GM19043 (cell line): Measurements from ENCODE around the gene CDK18.

Experiments
- ATAC-seq: cut with Tn5 transposase; IDR thresholded peaks from one replicate; pipeline ENCODE4 v1.9.1; 2021; ENCODE audit warnings: low read depth; ENCODE audit not compliant: unreplicated experiment

Gene CDK18

DNA sequence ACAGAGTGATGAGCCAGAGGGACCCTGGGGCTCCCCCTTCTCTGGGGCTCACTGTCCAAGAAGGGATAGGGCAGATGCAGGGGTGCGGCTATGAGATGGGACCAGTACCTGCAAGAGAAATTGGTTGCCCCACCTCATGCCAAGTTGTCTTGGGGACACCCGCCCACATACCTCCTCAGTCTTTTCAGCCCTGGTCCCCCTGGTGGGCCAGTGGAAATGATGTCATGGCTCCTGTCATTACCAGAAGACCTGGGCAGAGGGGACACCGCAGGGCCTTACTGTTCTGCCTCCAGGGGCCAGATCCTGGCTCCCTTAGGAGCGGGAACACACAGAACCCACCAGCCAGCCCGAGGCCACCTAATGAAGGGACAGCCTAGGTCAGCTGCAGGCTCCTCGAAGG is 63.2 kb downstream of the CDK18 start:
- ATAC-seq: no peak

DNA sequence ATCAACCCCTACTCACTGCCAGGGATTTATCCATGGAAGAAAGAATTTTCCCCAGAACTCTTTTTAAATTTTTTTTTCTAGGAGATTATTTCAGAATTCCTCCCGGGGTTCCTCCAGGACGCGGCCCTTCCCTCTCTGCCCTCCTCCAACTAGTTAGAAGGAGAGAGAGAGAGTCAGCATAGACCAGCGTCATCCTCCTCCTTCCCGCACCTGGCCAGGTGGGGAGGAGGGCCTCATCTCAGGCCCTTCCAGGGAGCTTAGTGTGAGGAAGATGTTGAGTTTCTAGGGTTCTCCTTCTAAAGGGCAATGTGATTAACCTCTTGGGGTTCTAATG is 63.6 kb downstream of the CDK18 start:
- ATAC-seq: no peak

DNA sequence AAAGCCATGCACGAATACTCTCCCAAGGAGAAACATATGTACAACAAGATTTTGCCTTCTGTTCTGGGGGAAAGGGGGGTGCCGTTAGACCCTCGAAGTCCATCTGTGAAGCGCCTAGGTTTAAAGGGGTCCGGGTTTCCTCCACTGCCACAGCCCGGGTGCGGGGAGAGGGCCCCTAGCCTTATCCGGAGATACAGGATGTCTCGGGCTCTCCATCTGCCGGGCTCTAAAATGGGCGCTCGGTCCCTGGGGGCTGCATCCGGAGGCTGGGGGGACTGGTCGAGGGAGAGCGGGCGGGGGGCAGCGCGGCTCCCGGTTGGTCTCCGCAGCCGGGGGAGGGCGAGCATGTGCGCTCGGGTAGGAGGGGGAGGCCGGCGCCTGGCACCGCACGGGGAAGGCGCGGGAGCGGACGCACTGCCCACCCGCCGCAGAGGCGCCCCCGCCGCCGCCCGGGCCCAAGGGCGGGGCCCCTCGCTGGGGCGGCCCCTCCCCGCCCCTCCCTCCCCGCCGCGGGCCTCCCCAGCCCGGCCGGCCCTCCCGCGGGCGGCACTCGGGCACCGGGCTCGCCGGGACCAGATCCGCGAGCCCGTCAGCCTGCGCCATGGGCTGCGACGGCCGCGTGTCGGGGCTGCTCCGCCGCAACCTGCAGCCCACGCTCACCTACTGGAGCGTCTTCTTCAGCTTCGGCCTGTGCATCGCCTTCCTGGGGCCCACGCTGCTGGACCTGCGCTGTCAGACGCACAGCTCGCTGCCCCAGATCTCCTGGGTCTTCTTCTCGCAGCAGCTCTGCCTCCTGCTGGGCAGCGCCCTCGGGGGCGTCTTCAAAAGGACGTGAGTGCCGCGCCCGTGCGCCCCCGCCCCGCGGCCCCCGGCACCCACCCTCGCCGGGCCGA is 64.2 kb downstream of the CDK18 start:
- ATAC-seq: no peak

DNA sequence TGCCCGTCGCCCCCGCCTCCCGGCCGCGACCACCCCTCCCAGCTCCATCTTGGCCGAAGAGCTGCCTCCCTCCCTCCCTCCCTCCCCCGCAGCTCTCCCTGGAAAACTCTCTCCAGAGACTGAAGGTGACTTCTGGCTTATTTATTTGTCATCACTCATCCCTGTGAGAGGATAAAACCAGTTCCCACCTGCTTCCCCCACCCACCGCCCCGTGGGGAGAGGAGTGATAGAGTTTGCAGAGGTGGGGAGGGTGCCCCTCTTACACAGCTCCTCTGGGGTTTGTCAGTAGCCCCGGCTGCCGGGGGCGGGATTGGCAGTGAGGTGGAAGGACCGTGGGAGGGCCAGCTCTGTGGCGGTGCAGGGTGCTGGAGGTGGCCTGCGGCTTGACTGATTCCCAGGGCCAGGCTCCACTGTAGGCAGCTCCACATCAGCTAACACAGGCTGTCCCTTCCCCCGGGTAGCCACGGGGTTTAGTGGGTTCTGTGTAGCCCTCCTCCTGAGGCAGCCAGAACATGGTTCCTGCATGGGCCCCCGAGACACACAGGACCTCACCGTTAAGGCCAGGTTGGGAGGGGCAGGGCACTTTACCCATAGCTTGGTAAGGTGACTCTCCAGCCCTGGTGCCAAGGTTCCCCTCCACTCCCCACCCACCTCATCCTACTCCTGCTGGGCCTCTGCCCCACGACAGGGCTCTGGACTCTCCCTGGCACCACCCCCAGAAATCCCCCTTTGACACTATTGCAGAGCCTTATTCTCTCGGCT is 65.1 kb downstream of the CDK18 start:
- no peak for ATAC-seq

DNA sequence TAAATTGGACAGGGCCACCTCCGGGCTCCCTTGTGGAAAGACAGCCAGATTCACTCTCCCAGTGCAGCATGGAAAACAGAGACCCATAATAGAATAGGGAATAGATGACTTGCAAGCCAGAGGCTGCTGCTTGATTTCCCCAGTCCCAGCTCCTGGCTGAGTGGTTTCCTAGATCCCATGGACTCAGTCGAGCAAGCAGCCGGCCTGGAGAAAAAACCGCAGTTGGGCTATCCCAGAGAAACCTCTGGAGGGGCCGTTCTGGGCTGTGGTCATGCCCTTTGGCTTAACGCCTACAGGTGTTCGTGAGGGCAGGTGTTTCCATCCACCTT is 65.7 kb downstream of the CDK18 start:
- ATAC-seq: no peak

DNA sequence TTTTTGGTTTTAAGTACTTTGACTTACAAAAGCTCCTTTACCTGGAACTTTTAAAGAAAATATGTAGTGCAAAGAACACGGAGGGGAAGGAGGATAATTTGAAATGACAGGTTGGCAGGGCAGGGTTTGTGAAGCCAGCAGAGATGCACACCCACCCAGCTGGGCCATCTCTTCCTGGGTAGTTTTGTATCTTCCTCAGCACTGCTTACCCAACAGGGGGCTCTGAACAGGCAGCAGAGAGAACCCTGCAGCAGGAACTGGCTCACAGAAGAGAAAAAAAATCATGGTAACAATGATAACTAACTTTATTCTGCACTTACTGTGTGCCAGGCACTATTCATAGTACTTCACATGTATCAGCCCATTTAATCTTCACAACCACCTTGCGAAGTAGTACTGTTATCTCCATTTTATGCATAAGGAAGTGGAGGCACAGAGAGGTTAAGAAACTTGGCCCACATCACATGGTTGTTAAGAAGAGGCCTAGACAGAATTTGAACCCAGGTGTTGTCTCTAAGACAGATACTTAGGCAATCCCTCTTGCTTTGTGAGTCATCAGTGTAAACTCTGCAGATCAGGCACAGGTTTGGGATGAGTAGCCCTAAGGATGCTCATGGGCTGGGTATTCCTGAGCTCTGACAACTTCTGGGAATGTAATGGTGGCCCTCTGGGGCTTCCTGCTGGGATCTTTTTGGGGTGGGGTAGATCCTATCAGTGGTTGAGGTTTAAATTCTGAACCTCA is 66.5 kb downstream of the CDK18 start:
- ATAC-seq: no peak

DNA sequence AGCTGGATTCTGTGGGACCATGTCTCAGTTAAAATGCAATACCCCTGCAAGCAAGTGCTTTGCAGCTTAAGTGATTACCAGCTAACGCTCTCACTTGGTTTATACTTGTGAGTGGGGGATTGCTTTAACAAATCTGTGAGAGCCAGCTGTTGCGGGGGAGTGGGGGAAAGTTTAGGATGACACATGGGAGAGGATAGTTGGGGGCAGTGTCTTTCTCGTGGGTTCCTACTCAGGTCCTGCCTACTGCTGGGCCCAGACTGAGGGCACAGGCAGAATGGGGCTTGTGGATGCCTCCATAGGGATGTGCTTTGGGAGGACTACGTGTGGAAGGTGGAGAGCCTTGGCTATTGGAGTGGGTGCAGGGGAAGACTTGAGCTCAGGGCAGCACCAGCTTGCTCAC is 67.3 kb downstream of the CDK18 start:
- ATAC-seq: no peak

DNA sequence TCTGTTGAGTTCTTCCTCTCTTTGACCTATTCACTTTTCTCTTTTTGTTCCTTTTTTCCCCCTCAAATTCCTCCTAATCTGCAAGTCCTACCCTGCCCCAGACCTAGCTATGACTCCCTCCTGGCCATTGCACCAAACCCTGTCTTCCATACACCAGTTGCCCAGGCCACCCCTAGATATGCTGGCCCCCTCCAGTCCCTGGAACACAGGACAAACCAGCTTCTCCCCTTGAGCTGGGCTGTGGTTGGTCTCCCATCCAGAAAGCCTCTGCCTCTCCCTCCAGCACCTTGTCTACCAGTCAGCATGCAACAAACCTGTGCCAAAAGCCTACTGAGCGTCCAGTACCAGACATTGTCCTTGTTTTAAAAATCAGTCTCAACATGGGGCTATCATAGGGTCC is 68.0 kb downstream of the CDK18 start:
- no peak for ATAC-seq

DNA sequence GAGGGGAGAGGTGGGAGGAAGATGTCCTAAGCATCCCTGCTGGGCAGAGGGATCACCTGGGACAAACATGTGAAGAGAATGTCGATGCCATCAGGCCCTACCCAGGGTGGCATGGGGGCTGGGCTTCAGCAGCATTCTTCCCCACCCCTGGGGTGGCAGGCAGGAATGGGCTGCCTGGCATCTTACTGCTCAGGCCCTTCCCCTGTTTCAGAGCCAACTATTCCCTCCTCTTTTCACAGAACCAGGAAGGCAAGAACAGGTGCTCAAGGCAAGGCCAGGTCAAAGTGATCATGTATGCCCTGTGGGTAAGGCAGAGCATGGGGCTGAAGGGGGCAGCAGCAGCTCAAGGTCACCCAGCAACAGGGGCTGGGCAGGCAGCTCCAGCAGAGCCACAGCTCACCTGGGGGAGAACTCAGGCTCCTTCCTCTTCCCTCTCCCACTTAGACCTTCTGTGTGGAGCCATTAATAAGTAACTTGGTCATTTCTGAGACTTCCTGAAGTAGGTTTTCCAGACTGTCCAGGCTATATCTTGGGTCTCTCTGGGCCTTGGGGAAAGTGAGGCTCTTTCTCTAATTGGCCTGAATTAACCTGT is 70.9 kb downstream of the CDK18 start:
- no peak for ATAC-seq

DNA sequence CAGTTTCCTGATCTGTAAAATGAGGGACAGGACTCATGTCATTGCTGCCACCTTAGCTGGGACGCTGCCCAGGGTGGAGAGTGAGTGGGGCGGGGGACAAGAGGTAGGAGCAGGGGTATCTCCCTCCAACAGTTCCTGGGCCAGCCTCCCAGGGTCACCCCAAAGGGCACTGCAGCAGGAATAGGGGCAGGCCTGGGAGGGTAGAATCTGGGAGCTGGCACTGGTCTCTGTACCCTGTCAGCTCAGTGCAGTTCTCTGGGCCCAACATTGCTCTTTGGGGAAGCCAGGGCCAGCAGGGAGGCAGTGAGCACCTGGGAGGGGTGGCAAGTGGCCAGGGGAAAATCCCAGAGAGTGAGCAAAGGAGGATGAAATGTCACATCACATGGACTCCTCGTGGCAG is 71.5 kb downstream of the CDK18 start:
- ATAC-seq: no peak

DNA sequence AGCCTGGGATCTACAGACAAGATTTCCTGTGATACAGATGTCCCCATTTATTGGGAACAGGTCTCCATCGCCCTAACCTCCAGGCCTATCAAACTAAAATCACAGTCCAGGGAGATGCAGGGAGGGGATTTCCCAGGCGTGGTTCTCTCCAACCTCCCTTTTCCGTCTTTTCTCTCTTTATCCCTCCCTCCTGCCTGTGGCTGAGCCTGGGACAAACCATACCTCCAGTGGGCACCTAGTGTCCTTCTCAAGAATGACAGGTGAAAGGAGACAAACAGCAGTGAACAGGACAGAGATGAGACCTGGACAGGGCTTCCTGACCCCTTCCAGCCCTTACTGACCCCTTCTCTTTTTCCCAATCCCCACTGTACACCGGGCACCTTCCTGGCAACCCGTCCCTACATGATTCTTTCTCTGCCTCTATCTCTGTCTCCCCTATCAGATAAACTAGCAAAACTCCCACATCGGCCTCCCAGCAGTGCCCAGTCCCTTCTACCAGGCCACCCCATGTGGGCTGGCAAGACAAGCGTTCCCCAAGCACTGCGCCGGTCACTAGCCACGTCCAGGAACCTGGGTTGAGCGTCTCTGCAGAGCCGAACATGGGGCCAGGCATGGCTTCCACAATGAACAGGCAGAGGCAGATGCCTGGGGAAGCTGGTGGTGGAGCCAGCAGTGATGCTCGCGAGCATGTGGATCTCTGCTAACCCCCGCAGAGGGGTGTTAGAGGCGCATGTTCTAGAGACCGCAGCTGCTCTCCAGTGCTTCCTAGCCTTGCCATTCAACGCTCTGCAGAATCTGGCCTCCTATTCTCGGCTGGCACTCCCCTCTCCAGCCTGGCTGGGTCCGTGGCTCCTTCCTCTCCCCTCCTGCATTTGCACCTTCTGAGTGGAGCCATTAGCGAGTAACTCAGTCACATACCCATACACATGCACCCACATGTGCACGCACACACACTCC is 72.6 kb downstream of the CDK18 start:
- no peak for ATAC-seq

DNA sequence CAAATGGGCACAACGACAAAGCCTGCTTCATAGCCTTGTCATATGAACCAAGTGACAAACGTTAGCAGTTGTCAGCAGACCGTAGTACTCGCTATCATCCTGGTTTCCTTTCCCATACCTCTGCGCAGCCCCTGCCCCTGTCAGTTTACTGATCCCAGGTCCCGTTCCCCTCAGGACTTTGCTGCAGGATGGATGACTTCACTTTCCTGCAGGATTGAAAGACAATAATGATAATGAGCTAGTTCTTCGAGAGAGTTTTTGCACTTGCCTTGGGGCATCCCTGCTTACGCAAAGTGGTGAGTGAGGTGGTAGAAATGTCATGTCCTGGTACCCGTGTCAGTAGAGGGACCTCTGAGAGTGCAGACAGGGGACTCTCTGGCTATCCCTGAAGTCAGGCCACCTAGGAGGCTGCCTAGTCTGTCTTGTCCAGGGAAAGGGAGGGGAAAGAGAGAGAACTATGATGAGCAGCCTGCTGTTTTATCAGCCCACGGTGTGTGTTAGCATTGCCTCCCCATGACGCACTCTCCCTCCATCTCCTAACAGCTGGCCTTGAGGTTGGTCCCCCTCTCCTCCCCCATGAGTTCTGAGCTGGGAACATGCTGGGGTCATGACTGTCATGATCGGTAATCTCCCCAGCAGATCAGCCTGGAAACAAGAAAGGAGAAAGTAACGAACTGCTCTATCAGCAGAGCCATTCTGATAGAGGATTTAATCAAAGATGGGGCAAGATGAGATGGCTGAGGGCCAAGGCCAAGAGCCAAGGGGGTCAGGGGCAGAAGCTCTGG is 73.6 kb downstream of the CDK18 start:
- no peak for ATAC-seq

DNA sequence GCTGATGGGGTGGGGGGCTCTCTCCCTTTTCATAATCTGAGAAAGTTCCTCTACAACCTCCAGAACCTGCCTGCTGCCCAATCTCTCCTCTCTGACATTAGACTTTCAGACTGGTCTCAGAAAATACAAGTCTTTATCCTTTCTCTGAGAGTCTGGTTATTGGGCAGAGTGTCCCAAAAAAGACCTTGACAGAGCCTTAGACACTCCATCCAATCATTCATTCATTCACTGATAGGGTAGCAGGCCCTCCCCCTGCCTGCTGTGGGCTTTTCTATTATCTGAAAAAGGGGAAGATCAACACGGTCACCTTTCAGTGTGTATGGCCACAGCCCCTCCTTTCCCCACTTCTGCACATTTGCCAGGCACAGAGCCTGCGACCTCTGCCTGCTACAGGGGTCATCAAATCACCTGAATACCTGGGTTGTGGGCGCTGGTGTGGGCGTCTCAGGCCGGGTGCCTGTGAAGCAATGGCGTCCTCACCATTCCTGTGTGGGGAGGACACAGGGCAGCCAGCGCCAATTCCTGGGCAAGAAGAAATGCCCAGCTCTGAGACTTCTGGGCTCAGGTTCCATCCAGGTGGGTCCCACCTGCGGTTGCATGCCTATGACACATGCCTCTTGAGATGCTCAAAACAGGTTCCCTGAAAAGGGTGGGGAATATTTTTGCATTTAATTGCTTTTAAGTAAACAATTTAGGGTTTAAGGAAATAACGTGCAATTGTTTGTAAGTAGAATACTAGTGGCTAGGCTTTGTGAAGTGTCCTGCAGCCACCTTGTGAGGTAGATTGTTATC is 74.5 kb downstream of the CDK18 start:
- ATAC-seq: no peak

DNA sequence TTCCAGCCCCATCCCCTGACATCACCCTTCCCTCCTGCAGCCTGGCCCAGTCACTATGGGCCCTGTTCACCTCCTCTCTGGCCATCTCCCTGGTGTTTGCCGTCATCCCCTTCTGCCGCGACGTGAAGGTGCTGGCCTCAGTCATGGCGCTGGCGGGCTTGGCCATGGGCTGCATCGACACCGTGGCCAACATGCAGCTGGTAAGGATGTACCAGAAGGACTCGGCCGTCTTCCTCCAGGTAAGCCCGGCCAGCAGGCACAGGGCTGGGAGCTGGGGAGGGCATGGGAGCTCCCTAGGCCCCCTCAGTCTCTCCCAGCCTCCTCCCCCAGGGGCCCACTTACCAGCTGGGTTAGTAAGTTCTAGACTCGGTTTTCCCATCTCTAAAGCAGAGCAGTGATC is 75.2 kb downstream of the CDK18 start:
- ATAC-seq: no peak

DNA sequence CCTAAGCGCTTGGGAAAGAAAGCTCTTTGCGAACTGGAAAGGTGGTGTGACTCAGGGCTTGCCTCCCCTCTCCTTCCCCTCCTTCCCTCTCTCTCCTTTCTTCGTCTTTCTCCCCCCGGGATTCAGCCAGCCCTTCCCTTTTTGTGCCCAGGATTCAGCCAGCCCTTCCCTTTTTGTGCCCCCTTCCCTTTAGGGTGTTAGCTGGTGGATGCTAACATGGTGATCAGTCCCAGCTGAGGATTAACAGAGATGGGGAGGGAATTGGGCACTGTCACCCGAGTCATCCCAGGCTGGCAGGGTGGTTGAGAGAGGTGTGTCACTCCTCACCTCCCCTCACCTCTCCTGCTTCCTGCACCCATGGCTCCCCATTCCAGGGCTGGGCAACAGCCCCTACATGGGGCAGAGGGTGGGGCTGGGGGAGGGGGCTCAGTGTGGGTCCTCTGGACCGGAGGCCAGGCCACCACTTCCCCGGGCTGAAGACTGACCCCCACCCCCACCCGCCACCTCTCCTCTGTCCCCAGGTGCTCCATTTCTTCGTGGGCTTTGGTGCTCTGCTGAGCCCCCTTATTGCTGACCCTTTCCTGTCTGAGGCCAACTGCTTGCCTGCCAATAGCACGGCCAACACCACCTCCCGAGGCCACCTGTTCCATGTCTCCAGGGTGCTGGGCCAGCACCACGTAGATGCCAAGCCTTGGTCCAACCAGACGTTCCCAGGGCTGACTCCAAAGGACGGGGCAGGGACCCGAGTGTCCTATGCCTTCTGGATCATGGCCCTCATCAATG is 75.9 kb downstream of the CDK18 start:
- no peak for ATAC-seq

DNA sequence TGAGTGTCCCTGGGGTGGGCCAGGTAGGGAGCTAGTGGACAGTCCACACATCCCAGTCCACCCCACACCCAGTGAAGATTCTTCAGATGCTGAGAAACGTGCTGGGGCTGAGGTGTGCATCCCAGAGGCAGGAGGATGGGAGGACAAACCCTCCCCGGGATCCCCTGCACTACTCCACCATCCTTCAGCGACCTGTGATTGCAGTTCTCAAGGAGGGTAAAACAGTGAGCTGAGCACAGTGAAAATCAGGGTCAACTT is 76.4 kb downstream of the CDK18 start:
- ATAC-seq: no peak

DNA sequence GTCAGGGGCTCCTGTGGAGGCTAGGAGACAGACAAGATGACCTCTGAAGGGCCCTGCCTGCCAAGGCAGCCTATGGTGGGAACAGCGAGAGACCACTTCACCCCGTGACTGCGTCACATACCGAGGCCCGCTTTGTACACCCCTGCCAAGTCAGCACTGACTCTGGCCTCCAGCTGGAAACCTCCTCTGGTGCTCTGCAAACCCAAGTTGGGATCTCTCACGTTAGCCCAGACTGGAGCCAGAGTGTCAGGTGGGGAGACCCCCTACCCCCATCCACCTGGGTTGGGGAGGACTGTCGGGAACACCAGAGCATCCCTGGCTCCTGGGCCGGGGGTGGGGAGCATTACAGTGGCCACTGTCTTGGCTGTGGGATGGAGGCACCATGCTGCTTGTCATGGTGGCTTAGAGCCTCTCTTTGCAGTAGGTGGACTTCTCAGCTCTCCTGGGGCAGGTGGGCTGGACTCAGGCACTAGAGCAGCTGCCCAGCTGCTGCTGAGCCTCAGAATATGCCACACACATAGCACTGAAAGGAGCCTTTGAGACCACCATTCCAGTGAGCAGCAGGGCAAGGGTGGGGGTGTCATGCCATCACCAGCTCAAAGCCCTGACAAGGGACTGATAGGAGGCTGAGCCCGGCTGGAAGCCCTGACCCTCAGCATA is 77.0 kb downstream of the CDK18 start:
- no peak for ATAC-seq

DNA sequence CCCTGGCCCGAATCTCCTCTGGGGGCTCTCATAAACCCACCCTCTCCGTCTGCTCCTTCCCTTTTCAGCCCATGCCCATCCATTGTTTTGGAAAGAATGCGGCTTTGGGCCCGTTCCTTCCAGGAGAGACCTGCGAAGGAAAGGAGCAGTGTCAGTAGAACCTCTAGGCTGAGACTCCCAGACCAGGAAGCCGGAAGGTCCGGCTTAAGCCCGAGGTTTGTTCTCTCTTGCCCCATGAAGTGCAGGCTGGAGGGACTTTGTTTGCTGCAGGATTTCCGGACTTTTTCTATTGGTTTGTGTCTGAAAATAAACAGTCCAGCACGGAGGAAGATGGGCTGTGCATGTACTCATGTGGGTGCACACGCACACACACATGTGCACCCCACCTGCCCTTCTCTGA is 77.6 kb downstream of the CDK18 start:
- no peak for ATAC-seq
